ENCODE data around the gene ADARB1.

ADARB1 gene

DNA sequence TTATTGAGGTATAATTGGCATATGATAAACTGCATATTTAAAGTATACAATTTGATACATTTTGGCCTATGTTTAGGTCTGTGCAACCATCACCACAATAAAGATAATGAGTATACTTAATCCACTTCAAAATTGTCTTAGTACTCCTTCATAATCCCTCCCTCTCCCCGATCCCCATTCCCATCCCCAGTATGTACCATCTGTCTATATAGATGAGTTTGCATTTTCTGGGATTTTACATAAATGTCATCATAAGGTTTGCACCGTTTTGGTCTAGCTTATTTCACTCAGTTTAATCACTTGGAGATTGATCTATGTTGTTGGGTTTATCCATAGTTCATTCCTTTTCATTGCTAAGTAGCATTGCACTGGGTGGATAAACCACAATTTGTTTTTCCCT, 139.0 kb downstream of the ADARB1 start:
- no peak for DNase-seq

DNA sequence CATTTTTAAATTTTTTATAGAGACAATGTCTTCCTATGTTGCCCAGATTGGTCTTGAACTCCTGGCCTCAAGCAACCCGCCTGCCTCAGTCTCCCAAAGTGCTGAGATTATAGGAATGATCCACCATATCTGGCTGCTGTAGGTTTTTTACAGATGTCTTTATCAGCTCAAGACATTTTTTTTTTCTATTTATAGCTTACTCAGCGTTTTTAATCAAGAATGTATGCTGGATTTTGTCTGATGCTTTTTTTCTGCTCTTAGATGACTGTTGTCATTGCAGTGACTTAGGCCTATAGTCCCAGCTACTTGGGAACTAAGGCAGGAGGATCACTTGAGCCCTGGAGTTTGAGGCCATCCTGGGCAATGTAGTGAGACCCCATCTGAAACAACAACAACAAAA, 140.8 kb downstream of the ADARB1 start:
- no peak for DNase-seq

DNA sequence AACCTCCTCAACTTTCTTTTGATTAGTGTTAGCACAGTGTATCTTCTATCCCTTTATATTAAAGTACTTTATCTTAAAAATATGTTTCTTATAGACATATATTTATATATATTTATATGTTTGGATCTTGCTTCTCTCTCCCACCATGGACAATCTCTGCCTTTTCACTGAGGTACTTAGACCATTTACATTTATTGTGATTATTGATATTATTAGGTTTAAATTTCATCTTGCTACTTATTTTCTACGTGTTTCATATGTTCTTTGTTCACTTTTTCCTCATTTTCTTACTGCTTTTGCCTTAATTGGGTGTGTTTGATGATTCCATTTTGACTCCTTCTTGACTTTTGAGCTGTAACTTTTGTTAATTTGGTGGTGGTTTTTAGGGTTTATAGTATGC, 142.6 kb downstream of the ADARB1 start:
- no peak for DNase-seq

DNA sequence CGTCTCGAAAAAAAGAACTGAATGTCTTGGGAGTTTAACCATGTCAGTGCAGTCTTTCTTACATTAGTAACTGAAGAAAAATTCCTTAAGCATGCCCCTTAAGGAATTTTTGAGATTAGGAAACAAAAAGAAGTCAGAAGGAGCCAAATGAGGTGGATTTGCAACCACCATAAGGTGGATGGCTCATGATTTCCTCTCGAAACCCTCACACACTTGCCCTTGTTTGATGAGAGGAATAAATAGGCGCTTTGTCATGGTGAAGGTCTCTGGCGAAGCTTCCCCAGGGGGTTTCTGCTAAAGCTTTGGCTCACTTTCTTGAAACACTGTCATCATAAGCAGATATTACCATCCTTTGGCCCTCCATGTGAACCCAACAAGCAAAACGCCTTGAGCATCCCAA, 145.1 kb downstream of the ADARB1 start:
- DNase-seq = no peak

DNA sequence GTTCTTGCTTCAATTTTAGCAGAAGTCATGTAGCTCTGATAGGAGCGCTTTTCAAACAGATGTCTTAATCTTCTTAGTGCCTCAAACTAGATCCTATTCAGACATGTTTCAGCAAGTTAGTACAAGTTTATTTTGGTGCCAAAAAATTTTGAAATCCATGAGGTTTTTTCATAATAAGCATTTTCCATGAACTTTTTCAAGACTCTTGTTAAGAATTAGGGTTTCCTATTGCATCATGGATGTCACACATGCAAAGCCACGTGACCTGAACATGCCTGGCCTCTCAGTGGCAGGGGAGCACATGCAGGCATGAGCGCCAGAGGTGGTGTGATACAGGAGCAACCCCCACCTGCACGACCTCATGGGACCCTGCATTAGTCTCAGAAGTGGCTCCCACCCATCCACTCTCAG, 145.7 kb downstream of the ADARB1 start:
- no peak for DNase-seq

DNA sequence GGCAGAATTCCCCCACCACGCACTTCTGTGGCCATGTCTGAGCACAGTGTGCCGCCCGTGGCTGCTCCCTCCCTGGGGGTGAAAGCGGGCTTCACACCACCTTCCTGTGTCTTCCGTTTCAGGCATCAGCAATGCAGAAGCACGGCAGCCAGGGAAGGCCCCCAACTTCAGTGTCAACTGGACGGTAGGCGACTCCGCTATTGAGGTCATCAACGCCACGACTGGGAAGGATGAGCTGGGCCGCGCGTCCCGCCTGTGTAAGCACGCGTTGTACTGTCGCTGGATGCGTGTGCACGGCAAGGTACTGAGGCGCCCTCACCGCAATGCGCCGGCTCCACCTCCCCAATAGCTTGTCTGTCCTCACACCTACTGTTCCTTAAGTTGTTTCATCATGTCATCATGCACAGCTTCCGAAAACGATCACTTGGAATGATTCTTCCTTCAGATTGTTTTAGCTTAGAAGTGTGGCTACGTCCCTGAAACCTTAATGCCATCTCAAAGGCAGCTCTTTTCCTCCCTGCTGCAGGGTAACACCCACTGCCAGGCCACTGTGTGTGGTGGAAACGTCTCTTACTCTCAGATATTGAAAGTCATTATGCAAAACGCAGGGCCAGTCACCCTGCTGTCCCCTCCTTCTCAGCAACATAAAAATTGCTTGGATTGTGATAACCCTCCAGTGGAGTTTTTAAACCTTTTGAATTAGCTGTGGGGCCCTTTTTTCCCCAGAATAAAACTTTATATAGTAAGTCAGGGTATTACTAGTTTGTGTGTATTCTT, 146.5 kb downstream of the ADARB1 start:
- no peak for DNase-seq

DNA sequence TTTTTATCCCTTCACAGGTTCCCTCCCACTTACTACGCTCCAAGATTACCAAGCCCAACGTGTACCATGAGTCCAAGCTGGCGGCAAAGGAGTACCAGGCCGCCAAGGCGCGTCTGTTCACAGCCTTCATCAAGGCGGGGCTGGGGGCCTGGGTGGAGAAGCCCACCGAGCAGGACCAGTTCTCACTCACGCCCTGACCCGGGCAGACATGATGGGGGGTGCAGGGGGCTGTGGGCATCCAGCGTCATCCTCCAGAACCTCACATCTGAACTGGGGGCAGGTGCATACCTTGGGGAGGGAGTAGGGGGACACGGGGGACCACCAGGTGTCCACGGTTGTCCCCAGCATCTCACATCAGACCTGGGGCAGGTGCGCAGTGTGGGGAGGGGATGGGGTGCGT, 147.6 kb downstream of the ADARB1 start:
- no peak for DNase-seq

DNA sequence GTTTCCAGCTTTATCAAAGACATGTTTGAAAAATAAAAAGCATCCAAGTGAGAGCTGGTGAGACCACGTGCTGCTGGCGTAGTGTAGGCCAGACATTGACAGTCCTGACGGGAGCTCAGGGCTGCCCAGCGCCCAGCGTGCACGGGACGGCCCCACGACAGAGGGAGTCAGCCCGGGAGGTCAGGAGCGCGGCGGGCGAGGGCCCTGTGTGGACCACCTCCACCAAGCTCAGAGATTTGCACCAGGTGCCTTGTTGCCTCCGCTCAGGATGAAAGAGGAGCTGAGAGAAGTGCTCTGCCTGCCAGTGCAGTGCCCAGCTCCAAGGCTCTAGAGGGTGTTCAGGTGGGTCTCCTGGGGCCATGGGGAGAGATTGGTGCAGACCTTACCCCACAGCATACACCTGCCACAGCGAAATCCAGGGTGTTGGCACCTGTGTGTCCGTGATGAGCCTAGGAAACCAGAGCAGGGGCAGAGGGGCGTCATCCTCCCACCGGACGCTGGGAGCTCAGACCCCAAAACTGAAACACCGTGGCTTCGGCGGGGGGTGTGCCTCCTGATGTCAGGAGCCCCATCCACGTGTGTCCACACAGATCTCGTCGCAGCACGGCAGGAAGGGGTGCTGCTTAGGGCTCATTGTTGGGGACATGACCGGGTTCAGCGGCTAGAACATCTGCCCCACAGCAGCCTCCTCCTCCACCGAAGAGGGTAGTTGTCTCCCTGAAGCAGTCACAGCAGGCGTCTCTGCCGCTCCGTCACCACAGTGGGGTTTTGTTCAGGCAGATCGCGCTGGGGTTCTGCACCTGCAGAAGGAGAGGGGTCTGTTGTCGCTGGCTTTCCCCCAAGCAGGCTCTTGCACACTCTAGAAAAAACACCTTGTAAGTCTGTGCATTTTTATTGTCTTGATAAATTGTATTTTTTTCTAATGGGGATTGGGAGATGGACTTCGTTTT, 149.1 kb downstream of the ADARB1 start:
- no peak for DNase-seq

DNA sequence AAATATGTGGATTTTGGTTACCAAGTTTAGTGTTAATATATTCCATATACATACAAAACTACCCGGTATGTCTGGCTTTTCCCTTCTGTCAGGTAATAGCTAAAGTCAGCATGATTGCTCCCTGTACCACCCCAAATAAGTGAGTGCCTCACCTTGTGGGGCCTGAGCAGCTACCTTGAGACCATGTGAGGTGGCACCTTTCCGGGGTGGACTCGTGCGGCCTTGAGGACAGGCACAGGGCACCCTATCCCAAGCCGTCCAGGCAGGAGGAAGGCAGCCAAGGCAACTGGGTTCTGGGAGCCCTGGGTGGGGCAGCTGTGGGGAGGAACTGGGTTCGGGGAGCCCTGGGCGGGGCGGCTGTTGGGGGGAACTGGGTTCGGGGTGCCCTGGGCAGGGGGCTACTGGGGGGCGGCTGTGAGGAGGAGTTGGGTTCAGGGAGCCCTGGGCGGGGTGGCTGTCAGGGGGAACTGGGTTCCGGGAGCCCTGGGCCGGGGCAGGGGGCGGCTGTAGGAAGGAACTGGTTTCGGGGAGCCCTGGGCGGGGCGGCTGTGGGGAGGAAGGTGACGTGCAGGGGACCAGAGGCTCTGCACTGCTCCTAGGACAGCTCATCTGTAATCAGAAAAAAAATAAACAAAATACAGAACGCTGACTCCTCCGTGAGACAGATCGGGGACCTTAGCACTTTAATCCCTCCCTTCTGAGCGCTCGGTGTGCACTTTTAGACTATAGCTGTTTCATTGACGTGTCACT, 150.0 kb downstream of the ADARB1 start:
- no peak for DNase-seq

DNA sequence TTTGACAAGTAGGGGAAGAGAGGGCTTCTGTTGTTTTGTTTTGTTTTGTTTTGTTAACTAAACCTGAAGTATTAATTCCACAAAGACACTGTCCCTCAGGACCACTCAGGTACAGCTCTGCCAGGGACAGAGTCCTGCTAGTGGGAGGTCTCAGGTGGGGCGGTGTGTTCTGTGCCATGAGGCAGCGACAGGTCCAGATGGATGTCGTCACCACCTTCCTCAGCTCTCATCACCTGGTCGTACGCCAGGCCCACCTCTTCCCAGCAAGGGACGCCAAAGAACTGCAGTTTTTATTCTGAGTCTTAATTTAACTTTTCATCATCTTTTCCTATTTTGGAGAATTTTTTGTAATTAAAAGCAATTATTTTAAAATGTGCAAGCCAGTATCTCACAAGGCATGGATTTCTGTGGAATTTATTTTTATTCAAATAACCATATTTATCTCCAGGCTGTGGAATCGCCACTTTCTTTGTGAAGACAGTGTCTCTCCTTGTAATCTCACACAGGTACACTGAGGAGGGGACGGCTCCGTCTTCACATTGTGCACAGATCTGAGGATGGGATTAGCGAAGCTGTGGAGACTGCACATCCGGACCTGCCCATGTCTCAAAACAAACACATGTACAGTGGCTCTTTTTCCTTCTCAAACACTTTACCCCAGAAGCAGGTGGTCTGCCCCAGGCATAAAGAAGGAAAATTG, 150.8 kb downstream of the ADARB1 start:
- DNase-seq = no peak

DNA sequence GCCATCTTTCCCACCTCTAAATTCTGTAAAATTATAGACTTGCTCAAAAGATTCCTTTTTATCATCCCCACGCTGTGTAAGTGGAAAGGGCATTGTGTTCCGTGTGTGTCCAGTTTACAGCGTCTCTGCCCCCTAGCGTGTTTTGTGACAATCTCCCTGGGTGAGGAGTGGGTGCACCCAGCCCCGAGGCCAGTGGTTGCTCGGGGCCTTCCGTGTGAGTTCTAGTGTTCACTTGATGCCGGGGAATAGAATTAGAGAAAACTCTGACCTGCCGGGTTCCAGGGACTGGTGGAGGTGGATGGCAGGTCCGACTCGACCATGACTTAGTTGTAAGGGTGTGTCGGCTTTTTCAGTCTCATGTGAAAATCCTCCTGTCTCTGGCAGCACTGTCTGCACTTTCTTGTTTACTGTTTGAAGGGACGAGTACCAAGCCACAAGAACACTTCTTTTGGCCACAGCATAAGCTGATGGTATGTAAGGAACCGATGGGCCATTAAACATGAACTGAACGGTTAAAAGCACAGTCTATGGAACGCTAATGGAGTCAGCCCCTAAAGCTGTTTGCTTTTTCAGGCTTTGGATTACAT, 151.5 kb downstream of the ADARB1 start:
- DNase-seq = no peak

DNA sequence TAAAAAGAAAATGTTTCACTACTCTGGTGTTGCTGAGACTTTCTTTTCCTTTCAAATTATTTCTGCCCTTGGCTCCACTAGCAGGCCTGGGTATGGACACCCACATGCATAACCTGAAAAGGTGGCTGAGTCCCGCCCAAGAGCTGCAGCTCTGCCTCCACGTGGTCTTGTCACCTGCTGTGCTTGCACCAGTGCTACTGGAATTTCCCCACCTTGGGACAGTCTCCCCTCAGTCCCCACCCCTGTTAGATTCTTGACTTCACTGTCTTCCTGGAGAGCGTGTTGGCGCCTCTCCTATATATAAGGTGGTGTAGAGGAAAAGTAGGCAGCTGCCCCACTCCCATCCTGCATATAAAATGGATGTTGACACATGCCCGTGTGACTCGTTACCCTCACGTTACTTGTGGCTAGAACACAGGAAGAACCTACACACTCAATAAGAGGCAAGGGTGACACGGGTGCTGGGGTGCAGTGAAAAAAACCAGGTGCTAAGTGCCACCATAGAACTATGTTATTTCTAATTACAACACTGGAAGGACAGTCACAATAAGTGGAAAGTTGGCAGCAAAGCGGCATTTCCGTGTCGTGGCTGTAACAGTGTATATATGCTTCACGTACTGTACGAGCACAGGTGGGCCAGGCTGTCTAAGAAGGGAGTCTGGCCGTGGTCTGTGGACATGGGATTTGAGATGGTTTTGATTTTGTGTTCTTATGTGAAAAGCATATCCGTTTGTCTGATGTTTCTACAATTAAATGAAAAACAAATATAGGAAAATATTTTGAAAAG, 152.4 kb downstream of the ADARB1 start:
- DNase-seq = no peak

DNA sequence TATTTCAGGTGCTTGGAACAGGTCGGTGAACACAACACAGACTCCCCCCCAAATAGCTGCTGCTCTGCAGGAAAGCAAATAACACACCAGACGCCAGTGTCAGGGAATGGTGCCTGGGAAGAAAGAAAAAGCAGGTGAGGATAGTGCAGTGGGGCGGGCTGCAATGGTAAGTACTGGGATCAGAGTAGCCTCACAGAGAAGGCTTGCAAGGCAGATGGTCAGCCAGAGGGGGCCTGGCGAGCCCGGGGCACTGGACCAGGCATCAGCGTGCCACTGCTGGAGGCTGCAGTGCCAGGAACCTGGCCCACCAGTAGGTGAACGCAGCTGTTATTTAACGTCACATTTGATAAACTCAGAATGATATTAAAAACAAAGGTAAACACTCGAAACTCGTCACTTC, 153.4 kb downstream of the ADARB1 start:
- no peak for DNase-seq

DNA sequence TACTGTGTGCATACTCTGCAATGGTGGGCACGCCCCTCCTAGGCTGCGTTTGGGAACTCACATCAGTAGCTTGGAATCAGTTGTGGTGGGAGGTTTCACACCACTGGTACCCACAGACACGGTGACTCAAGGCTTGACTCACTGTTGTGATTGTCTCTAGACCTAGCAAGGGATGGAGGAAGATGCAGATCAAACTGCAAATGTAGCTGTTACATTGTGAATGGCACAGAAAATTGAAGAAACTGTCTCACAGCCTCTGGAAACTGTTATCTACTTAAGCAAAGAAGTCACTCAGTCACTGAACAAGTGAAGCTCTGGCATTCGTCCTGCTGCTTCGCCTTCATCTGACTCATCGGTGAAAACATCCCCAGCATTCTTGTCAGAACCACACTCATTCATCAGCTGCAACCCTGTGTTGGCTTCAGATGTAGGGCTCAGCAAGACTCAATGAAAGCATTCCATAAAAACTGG, 153.8 kb downstream of the ADARB1 start:
- DNase-seq = no peak

DNA sequence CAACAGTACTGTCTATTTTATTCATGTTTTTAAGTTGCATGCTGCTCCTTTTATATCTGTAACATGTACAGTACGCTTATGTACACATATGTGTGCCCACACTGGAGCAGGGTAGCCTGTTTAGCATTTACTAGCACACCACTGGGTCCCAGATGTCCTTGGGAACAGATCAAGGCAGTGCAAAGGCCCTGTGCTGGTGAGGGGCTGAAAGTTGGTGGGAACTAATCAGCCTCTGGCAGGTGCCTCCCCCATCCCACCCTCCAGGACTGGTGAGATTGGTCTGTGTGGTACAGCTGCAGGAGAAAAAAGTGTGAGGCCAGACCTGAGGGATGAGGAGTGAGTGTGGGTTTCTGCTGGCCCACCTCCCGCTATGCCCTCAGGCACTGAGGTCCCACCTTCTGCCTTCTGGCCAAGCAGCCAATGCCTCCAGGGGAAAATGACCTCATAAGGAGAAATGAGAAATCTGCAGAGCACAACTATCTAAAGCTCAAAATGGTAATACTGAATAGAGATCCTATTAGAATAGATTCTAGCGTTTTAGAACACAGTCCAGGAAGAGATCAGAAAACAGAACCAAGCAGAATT, 154.4 kb downstream of the ADARB1 start:
- DNase-seq = no peak

DNA sequence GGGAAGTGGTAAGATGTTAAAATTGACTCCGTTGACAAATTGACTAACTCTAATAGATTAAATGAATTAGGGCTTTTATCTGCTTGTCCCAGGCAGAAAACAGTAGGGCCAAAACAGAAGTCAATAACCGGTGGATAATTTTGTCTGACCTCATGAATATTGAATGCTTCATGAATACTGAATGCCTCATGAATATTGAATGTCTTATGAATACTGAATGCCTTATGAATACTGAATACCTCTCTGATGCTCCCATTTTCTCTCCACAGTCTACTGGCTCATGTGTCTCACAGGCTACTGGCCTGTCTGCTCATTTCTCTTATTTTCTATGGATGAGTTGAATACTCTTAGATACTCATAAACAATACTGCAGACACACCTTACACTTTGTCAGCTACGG, 157.3 kb downstream of the ADARB1 start:
- no peak for DNase-seq

DNA sequence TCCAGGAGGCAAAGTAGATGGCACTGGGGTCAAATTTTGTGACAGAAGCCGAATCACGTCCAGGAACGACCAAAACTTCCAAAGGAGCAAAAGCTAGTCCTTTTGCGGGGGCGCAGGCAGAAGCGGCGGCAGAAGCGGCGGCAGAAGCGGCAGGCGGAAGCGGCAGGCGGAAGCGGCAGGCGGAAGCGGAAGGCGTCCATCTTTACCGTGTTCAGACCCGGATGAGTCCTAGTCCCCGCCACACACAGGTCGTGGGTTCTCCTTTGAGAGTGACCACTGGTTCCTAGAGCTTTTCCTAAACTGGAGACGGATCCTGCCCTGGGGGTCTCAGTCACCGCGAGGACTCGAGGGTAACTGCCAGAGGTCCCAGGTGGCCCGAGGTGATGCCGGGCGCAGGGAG, 159.7 kb downstream of the ADARB1 start:
- no peak for DNase-seq

DNA sequence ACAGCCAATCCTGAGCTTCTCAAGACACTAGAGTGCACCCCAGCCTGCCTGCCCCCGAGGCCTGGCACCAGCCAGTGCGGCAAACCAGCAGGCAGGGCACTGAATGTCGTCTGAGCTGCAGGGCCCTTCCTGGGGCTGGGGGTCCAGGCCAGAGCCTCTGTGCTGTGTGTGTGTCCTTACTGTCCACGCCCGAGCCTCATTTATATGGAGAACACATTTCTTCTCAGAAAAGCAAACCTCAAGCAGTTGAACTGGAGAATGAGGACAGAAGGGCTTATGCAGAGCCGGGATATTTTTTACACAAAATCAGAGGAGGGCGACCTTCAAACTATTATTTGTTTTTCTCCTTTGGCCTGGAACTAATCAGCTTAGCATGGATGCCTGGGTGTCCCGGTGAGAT, 160.6 kb downstream of the ADARB1 start:
- DNase-seq = no peak

DNA sequence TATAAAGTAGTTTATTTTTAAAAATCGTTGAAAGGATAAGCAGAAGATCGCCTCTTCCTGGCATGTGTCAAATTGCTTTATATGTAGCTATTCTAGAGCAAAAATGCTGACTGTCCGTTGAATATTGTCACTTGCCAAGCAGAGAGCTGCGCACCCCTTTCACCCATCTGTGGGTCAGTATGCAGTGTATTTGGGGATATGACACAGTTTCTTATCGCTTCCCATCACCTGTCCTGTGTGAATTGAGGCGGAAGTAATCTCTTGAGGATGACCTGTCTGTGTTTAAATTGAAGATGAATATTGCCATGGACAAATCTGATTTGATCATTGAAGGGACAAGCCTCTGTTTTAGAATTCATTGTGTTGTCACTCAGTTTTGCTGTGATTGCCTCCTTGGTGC, 161.1 kb downstream of the ADARB1 start:
- DNase-seq = no peak

DNA sequence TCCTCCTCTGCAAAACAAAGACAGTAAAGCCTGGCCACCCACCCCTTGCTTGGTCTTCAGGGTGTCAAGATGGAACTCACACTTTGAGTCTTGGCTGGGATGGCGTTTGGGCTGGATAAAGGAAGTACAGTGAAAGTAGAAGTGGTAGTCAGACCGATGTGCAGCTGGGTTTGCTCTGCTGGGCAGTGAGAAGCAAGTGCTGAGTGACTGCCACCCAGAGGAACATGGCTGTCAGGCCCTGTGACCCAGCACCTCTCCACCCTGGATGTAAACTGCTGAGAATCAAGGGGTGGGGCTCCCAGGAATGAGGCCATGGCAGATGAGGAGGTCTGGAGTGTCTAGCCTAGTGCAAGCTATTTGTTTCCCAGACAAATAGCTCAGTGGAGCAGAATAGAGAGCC, 162.1 kb downstream of the ADARB1 start:
- no peak for DNase-seq

DNA sequence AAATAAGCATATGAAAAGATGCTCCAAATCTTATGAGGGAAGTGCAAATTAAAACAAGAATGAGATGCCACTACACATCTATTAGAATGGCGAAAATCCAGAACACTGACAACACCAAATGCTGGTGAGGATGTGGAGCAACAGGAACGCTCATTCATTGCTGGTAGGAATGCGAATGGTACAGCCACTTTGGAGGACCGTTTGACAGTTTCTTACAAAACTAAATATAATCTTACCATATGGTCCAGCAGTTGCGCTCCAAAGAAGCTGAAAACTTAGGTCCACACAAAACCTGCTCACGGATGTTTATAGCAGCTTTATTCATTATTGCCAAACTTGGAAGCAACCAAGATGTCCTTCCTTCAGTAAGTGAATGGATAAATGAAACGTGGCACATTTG, 163.0 kb downstream of the ADARB1 start:
- DNase-seq = no peak
